ENCODE data around the gene SDCBP2. TPM values are rescaled to one million over a fixed set of nuclear protein-coding genes. Genes with fewer than 3 reads are reported as not detected.

Gene SDCBP2
- total RNA-seq, 1 donor from 2014 or later = 3.6 TPM

DNA sequence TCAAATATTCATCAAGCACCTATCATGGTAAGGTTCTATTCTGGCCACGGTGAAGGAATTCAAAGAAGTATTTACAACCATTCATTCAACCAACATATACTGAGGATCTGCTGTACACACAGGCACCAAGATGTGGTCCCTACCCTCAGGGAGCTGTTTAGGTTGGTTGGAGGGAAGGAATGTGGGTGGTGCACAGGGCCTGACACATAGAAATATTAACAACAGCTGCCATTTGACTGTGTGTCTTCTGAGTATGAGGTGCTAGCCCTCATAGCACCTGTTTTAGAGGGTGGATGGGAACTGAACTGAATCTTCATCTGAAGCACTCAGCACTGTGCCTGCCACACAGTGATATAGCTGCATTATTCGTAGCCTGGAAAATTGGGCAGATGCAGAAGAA, 55.6 kb downstream of the SDCBP2 start:
- peak; percentile 30 for DNase-seq

DNA sequence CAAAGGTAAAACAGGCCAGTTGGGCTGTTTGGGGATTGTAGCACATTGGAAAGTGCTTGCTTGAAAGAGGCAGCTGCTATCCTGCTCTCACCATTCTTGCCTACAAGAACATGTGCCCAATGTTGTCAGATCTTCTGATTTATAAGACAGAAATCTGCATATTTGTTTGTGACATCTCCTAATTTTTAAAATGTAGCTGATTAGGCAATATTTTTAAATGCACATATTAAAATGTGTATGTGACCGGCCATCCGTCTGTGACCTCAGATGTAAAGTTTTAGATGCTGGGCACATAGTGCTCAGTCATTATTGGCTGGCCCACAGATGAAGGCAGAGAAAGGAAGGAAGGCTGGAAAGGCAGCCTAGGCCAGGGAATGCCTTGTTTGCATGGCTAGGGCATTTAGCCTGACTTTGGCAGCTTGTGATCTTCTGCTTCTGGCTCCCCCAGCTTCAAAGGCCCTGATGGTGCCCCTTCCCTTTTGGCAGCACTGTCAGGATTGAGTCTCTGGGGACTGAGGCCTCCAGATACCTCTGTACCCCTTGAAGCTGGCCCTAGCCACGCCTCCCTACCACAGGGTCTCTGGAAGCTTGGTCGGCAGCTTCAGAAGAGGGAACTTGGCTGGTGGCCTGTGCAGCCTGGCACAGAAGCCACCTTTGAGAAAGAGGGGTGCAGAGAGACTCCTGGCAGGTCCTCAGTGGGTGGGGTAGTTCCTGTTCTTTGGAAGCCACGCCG, 56.4 kb downstream of the SDCBP2 start:
- DNase-seq = no peak

DNA sequence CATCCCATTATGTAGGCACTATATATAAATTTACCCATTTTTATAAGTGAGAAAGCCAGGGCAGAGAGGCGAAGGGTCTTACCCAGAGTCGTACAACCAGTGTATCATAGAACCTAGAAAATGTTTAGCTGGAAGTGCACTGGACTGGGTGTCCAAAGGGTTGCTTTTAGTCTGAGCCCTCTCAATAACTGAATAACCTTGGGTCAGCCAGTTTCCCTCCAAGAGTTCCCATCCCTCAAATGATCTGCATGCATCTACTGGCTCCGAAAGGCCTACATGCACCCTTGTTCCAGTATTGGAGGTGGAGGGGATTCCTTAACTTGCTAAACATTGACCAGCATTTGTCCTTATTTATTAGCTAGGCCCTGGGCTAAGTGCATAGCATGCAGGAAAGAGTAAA, 59.1 kb downstream of the SDCBP2 start:
- DNase-seq = no peak

DNA sequence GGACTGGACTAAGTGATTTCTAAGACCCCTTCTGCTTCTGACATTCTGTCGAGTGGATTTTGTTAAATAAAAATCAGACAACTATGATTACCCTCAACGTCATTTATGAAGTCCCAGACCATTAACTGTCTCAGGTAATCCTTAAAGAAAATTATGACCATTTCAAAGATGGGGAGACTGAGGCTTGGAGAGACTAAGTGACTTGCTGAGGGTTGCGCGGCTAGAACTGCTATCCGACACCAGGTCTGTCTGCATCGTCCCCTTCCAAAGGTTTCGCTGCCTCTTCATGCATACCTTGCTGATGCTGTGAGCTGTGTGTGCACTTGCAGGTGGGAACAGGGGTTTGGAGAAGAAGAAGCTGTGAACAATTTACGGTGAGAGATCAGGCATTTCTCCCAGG, 59.7 kb downstream of the SDCBP2 start:
- DNase-seq = no peak

DNA sequence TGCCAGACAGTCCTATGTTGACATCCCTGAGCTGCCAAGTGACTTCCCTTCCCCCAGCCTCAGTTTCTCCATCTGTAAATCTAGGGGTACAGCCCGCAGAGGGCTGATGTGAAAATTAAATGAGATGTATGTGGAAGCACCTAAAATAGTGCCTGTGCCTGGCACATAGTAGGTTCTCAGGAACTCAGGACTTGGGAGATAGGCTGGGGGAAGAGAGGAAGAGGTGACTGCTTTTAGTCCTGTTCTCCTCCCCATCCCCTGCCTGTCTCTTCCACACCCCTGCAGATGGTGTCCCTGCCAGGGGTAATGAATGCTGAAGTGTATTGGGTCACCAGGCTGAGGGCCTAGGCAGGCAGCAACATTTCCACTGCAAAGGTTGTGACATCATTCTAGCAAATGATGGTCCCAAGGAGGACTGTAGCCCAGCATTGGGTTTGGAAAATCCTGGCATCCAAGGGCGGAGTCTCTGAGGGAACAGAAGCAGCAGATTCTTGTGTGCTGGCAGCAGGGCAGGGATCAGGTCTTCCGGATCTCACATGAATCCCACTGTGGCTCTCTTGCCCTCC, 61.0 kb downstream of the SDCBP2 start:
- DNase-seq = no peak

DNA sequence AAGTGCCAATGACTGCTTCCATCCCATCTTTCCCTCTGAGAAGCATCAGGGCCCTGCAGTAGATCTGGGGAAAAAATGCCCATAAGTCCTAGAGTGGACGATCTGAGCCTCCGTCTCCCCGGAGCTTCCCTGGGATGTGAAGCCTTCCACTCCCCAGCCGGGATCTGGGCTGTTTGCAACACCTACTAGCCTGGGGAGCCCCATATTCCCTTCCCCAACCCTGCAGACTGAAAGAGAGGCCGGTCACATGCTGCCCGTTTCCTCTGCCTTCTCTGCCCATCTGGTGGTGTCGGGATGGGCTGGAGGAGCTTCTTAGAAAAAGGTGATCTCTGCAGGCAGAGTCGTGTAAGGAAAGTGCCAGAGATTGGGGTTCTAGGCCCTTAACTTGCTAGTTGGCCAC, 61.8 kb downstream of the SDCBP2 start:
- DNase-seq = no peak

DNA sequence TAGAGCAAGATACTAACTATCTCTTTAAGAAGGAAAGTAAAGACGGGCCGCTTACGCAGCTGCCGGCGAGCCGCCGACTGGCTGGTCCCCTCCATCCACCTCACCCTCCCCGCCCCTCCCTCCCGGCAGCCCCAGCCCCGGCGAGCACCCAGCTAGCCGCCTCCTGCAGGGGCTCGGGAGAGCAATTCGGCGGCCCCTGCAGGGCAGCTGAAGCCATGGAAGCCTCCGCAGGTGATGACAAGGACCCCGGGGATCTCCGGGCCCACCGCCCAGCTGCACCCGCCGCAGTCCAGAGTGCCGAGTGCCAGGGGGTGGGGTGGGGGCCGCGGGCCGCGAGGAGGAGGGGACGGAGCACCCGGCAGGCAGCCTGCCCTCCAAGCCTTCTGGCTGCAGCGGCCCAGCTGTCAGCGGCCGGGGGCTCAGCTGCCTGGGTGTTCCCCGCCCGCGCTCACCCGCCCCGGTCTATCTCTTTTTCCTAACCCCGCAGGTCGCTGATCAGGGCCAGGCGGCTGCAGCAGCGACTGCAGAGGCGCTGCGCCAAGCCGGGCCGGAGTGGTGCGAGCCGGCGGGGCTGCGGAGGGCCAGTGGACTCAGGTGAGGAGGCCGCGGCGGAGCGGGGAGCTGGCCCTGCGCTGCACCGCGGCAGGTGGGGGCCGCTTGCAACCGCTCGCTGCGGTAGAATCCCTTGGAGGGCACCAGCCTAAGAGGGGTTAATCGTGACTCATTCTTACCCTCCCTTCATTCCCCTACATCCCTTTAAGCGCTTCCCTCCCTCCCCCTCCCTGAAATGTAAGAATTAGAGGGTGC, 62.6 kb downstream of the SDCBP2 start, which contains the start of gene SNPH:
TSS of gene SNPH (plus strand) at position 128 of the 807 bp plus-strand sequence. CDS start 29,946 bp downstream, outside the sequence.
- DNase-seq = peak; percentile 84

DNA sequence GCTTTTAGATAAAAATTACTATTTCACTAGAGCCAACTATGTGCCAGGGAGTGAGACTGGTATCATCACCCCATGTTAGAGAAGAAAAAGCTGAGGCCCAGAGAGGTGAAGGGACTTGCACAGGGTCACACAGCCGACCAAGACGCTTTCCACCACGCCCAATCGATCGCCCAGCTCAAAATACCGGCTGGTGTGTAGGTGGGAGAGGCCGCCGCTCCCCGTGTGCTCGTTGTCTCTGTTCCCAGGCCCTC, 63.1 kb downstream of the SDCBP2 start:
- no peak for DNase-seq

DNA sequence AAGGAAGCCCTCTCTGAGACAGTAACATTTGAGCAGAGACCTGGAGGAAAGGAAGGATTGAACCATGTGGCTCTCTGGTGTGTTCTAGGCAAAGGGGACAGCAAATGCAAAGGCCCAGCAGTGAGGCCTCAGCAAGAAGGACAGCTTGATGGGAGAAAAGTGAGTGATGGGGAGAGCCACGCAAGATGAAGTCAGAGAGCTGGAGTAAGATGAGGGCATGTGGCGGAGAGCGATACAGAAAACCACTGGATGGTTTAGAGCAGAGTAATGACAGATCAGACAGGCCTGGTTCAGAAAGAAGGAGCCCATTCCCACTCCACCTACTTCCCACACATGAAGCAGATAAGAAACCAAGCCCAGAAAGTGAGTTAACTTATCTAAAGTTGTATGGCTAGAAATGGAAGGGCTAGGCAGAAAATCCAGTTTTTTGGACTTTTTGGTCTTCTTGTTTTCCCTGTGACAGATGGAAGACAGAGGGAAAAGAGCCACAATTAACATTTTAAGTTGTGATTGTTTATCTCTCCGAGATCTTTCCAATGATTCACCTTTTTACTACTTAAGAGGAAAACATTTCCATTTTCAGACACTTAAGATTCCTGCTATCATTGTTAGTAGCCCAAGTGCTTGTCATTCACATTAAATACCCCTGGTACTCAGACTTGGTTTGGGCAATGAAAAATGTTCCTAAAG, 63.6 kb downstream of the SDCBP2 start:
- DNase-seq = no peak

DNA sequence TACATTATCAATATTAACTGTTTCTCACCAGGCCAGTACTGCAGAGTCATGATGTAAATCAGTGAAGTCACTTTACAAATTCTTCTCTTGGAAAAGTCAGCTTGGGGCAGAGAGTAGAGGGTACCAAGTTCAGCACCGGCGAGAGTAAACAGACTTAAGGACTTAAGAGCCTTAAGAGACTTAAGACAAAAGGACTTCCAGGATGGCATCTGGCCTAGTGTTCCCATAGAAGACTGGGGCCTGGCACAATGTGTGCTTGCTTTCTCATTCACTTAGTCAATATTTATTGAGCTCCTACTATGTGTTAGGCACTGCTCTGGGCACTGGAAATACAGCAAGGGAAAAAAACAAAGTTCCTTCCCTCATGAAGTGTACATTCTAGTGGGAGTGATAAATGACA, 64.2 kb downstream of the SDCBP2 start:
- no peak for DNase-seq

DNA sequence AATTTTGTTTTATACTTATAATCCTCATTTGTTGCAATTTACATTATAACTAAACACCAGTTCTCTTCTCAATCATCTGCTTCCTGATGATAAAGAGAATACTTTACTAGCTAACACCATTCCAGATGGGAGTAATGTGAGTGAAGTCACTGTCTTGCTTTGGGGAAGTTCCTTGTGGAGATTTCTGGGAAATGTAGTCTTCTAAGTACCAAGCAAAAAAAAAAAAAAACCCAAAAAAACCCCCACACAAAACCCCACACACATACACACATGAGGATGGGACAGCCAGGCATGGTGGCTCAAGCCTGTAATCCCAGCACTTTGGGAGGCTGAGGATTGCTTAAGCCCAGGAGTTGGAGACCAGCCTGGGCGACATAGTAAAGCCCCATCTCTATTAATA, 65.1 kb downstream of the SDCBP2 start:
- DNase-seq = no peak

Other genes with a start within 250 kb of the SDCBP2 start
- gene PSMF1, start 210.5 kb downstream of the SDCBP2 start, total RNA-seq = 46.9 TPM
- 8.2 TPM for gene TMEM74B, start 144.2 kb downstream of the SDCBP2 start, total RNA-seq
- gene C20orf202, start 125.7 kb downstream of the SDCBP2 start, total RNA-seq = not detected
- not detected for gene RAD21L1, start 103.1 kb downstream of the SDCBP2 start, total RNA-seq
- 5.7 TPM for gene SNPH, start 62.8 kb downstream of the SDCBP2 start, total RNA-seq
- 108 TPM for gene FKBP1A, start 63.9 kb upstream of the SDCBP2 start, total RNA-seq
- 28.5 TPM for gene NSFL1C, start 137.7 kb upstream of the SDCBP2 start, total RNA-seq
- 0.51 TPM for gene SIRPB2, start 162.3 kb upstream of the SDCBP2 start, total RNA-seq
- not detected for gene SIRPD, start 228.6 kb upstream of the SDCBP2 start, total RNA-seq

All from tongue (tissue), 2 donors.